LoVo (cell line): Measurements from ENCODE around the gene GNAL.
"Not testable (repeated sequence)": the region's sequence is repeated elsewhere in the genome, so short reads cannot be mapped to it uniquely, and the experiment has no call there.

Experiments
- DNase-seq: peaks from one replicate; pipeline ENCODE4 v3.0.0-alpha.2; 2016; ENCODE audit warnings: low spot score

The GNAL gene

GRCh38 chr18:11688972-11689668 lies at the start of gene GNAL:
Gene GNAL (plus strand): TSS chr18:11689264. CDS start chr18:11689564, 300 bp downstream.
- peak; percentile 81 for DNase-seq

GRCh38 chr18:11647310-11647709 lies 41.8 kb upstream of the GNAL start:
- not testable (repeated sequence) for DNase-seq

- not testable (repeated sequence) for DNase-seq
These were observed 41.3 kb upstream of the GNAL start for GRCh38 chr18:11647804-11648203.

- no peak for DNase-seq
These were observed 39.2 kb upstream of the GNAL start for GRCh38 chr18:11649839-11650238.

GRCh38 chr18:11651899-11652298 lies 37.2 kb upstream of the GNAL start:
- no peak for DNase-seq

- no peak for DNase-seq
These were observed 35.5 kb upstream of the GNAL start for GRCh38 chr18:11653521-11653920.

- DNase-seq, result peak; percentile 48
These were observed 34.1 kb upstream of the GNAL start for GRCh38 chr18:11654736-11655605.

GRCh38 chr18:11655606-11655932 lies 33.5 kb upstream of the GNAL start:
- no peak for DNase-seq

- DNase-seq, result no peak
These were observed 31.9 kb upstream of the GNAL start for GRCh38 chr18:11657152-11657551.

GRCh38 chr18:11657554-11657953 lies 31.5 kb upstream of the GNAL start:
- no peak for DNase-seq

GRCh38 chr18:11658019-11658418 lies 31.0 kb upstream of the GNAL start:
- no peak for DNase-seq

- DNase-seq, result no peak
These were observed 30.1 kb upstream of the GNAL start for GRCh38 chr18:11658989-11659388.

GRCh38 chr18:11660691-11661090 lies 28.4 kb upstream of the GNAL start:
- DNase-seq, result no peak

GRCh38 chr18:11661430-11661829 lies 27.6 kb upstream of the GNAL start:
- DNase-seq, result no peak

- DNase-seq, result no peak
These were observed 25.5 kb upstream of the GNAL start for GRCh38 chr18:11663439-11664029.

- no peak for DNase-seq
These were observed 24.8 kb upstream of the GNAL start for GRCh38 chr18:11664286-11664685.

- DNase-seq, result no peak
These were observed 23.9 kb upstream of the GNAL start for GRCh38 chr18:11665146-11665545.

- DNase-seq, result no peak
These were observed 23.5 kb upstream of the GNAL start for GRCh38 chr18:11665587-11665986.

- DNase-seq, result no peak
These were observed 22.9 kb upstream of the GNAL start for GRCh38 chr18:11666176-11666575.

- DNase-seq, result no peak
These were observed 22.2 kb upstream of the GNAL start for GRCh38 chr18:11666831-11667230.

GRCh38 chr18:11667578-11667977 lies 21.5 kb upstream of the GNAL start:
- DNase-seq, result no peak

- no peak for DNase-seq
These were observed 20.5 kb upstream of the GNAL start for GRCh38 chr18:11668441-11669169.
